SK-N-SH treated with all-trans-retinoic acid at 6 μM for 48 hours (cell line): ENCODE results near the gene RUVBL2.

Experiments used
- ATAC-seq: fragments of 200-7000 bp; cut with Tn5 transposase; 3 replicates; pipeline ENCODE4 v1.9.1; 2020; ENCODE audit warnings: mild to moderate bottlenecking, moderate library complexity
- ARNTL ChIP-seq: fragments of 450-650 bp; formaldehyde crosslinking; IDR thresholded peaks from 2 replicates; pipeline ENCODE4 v1.5.0; 2020; ENCODE audit warnings: low read depth, mild to moderate bottlenecking, moderate library complexity, borderline replicate concordance
- CSDC2 ChIP-seq: fragments of 250-450 bp; sonication (Bioruptor Pico); IDR thresholded peaks from 2 replicates; pipeline ENCODE4 v1.5.0; 2020; ENCODE audit warnings: mild to moderate bottlenecking, moderate library complexity
- GLIS3 ChIP-seq: fragments of 250-450 bp; sonication (Bioruptor Pico); IDR thresholded peaks from 2 replicates; pipeline ENCODE4 v1.5.0; 2020; ENCODE audit warnings: mild to moderate bottlenecking, moderate library complexity
- ISL1 ChIP-seq: fragments of 250-450 bp; sonication (Bioruptor Pico); IDR thresholded peaks from 2 replicates; pipeline ENCODE4 v2.1.2; 2022; ENCODE audit warnings: mild to moderate bottlenecking, moderate library complexity
- OSR1 ChIP-seq: fragments of 250-450 bp; sonication (Bioruptor Pico); IDR thresholded peaks from 2 replicates; pipeline ENCODE4 v1.8.0; 2022; ENCODE audit warnings: moderate library complexity, mild to moderate bottlenecking, inconsistent platforms
- PPARA ChIP-seq: fragments of 250-450 bp; sonication (Bioruptor Pico); IDR thresholded peaks from 2 replicates; pipeline ENCODE4 v1.5.0; 2020; ENCODE audit warnings: mild to moderate bottlenecking, borderline replicate concordance
- RARB ChIP-seq: fragments of 250-450 bp; sonication (Bioruptor Pico); IDR thresholded peaks from 2 replicates; pipeline ENCODE4 v1.8.0; 2021; ENCODE audit warnings: mild to moderate bottlenecking, moderate library complexity
- SNAI2 ChIP-seq: fragments of 250-450 bp; sonication (Bioruptor Pico); IDR thresholded peaks from 2 replicates; pipeline ENCODE4 v1.5.0; 2020; ENCODE audit warnings: mild to moderate bottlenecking, moderate library complexity
- TCF4 ChIP-seq: fragments of 250-450 bp; sonication (Bioruptor Pico); IDR thresholded peaks from 2 replicates; pipeline ENCODE4 v1.8.0; 2021; ENCODE audit warnings: mild to moderate bottlenecking, moderate library complexity, borderline replicate concordance
- TOX ChIP-seq: fragments of 250-450 bp; sonication (Bioruptor Pico); IDR thresholded peaks from 2 replicates; pipeline ENCODE4 v1.8.0; 2021; ENCODE audit warnings: mild to moderate bottlenecking, moderate library complexity, borderline replicate concordance
- ZC3H10 ChIP-seq: fragments of 250-450 bp; sonication (Bioruptor Pico); IDR thresholded peaks from 2 replicates; pipeline ENCODE4 v1.5.1; 2021; ENCODE audit warnings: mild to moderate bottlenecking, moderate library complexity
- ZFP3 ChIP-seq: fragments of 250-450 bp; sonication (Bioruptor Pico); IDR thresholded peaks from 2 replicates; pipeline ENCODE4 v1.5.0; 2020; ENCODE audit warnings: mild to moderate bottlenecking, moderate library complexity
- ZFP30 ChIP-seq: fragments of 450-650 bp; formaldehyde crosslinking; IDR thresholded peaks from 2 replicates; pipeline ENCODE4 v1.5.0; 2022; ENCODE audit warnings: mild to moderate bottlenecking, moderate library complexity
- ZNF565 ChIP-seq: fragments of 450-650 bp; formaldehyde crosslinking; conservative IDR thresholded peaks from 2 replicates; pipeline ENCODE4 v1.5.0; 2020; ENCODE audit warnings: low read depth, mild to moderate bottlenecking, moderate library complexity
- ZNF70 ChIP-seq: fragments of 450-650 bp; formaldehyde crosslinking; IDR thresholded peaks from 2 replicates; pipeline ENCODE4 v1.5.0; 2020; ENCODE audit warnings: mild to moderate bottlenecking, moderate library complexity
- ZNF8 ChIP-seq: fragments of 450-650 bp; formaldehyde crosslinking; IDR thresholded peaks from 2 replicates; pipeline ENCODE4 v1.5.0; 2020; ENCODE audit warnings: mild to moderate bottlenecking, moderate library complexity
- TF ChIP-seq, protein P1 (sequence below): fragments of 250-450 bp; sonication (Bioruptor Pico); IDR thresholded peaks from 2 replicates; pipeline ENCODE4 v1.5.1; 2020; ENCODE audit warnings: low read depth, mild to moderate bottlenecking, moderate library complexity
- TF ChIP-seq, protein P2 (sequence below): fragments of 250-450 bp; sonication (Bioruptor Pico); IDR thresholded peaks from 2 replicates; pipeline ENCODE4 v1.5.0; 2020; ENCODE audit warnings: mild to moderate bottlenecking, moderate library complexity
- TF ChIP-seq, protein P3 (sequence below): fragments of 250-450 bp; sonication (Bioruptor Pico); IDR thresholded peaks from 2 replicates; pipeline ENCODE4 v1.8.0; 2020; ENCODE audit warnings: mild to moderate bottlenecking, moderate library complexity, borderline replicate concordance
- TF ChIP-seq, protein P4 (sequence below): fragments of 250-450 bp; sonication (Bioruptor Pico); IDR thresholded peaks from 2 replicates; pipeline ENCODE4 v1.8.0; 2021; ENCODE audit warnings: low read depth, mild to moderate bottlenecking, moderate library complexity, borderline replicate concordance

Gene RUVBL2

DNA sequence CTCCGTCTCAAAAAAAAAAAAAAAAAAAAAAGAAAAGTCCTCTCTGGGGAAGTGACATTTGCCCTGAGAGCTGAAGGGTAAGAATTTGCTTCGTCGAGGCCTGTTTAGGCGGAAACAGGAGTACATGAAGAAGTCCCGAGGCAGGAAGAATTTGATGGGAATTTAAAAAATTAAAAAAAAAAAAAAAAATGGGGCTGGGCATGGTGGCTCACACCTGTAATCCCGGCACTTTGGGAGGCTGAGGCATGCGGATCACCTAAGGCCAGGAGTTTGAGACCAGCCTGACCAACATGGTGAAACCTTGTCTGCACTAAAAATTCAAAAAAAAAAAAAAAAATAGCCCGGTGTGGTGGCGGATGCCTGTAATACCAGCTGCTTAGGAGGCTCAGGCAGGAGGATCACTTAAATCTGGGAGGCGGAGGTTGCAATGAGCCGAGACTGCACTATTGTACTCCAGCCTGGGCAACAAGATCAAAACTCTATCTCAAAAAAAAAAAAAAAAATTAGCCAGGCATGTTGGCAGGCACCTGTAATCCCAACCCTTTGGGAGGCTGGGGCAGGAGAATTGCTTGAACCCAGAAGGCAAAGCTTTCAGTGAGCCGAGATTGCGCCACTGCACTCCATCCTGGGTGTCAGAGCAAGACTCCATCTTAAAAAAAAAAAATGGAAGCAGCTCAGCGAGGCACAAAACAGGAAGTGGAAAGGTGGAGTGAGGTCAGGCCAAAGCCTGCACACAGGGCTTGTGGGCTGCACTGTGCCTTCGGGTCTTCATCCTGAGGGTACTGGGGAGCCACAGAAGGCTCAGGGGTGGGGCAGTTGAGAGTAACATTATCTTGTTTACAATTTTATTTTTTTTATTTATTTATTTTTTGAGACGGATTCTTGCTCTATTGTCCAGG lies 34.1 kb upstream of the RUVBL2 start:
- ATAC-seq: no peak
- TF ChIP-seq RARB: no peak
- TF ChIP-seq ZFP3 (CRISPR knock-in tag): no peak
- no peak for TF ChIP-seq ARNTL (CRISPR knock-in tag)
- TF ChIP-seq ISL1 (CRISPR knock-in tag): no peak
- TF ChIP-seq TCF4 (CRISPR knock-in tag): no peak
- no peak for TF ChIP-seq ZC3H10 (CRISPR knock-in tag)
- no peak for TF ChIP-seq ZFP30 (CRISPR knock-in tag)
- TF ChIP-seq GLIS3: no peak
- TF ChIP-seq, protein P1, sequence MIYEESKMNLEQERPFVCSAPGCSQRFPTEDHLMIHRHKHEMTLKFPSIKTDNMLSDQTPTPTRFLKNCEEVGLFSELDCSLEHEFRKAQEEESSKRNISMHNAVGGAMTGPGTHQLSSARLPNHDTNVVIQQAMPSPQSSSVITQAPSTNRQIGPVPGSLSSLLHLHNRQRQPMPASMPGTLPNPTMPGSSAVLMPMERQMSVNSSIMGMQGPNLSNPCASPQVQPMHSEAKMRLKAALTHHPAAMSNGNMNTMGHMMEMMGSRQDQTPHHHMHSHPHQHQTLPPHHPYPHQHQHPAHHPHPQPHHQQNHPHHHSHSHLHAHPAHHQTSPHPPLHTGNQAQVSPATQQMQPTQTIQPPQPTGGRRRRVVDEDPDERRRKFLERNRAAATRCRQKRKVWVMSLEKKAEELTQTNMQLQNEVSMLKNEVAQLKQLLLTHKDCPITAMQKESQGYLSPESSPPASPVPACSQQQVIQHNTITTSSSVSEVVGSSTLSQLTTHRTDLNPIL (CRISPR knock-in tag): no peak
- no peak for TF ChIP-seq TOX (CRISPR knock-in tag)
- no peak for TF ChIP-seq PPARA

DNA sequence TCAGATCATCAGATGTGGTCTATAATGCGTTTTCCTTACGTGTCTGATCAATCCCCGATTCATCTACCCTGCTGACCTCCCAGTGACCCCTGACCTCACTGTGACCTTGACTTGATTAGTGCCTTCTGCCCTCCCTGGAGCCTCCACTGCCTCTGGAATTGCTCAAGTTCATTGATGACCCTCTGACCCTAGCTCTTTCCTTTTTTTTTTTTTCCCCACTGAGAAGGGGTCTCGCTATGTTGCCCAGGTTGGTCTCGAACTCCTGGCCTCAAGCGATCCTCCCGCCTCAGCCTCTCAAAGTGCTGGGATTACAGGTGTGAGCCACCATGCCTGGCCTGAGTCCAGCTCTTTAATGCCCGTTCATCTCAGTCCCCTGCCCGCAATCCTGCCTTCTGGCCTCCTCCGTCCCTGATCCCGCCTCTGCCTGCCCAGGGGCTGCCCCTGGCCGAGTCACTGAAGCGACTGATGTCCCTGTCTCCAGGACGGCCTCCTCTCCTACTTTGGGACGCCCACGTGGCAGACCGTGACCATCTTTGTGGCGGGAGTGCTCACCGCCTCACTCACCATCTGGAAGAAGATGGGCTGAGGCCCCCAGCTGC lies 32.5 kb upstream of the RUVBL2 start:
- TF ChIP-seq GLIS3: no peak
- TF ChIP-seq CSDC2 (CRISPR knock-in tag): no peak
- TF ChIP-seq TOX (CRISPR knock-in tag): no peak
- no peak for TF ChIP-seq ARNTL (CRISPR knock-in tag)
- TF ChIP-seq SNAI2: no peak
- TF ChIP-seq, protein P2, sequence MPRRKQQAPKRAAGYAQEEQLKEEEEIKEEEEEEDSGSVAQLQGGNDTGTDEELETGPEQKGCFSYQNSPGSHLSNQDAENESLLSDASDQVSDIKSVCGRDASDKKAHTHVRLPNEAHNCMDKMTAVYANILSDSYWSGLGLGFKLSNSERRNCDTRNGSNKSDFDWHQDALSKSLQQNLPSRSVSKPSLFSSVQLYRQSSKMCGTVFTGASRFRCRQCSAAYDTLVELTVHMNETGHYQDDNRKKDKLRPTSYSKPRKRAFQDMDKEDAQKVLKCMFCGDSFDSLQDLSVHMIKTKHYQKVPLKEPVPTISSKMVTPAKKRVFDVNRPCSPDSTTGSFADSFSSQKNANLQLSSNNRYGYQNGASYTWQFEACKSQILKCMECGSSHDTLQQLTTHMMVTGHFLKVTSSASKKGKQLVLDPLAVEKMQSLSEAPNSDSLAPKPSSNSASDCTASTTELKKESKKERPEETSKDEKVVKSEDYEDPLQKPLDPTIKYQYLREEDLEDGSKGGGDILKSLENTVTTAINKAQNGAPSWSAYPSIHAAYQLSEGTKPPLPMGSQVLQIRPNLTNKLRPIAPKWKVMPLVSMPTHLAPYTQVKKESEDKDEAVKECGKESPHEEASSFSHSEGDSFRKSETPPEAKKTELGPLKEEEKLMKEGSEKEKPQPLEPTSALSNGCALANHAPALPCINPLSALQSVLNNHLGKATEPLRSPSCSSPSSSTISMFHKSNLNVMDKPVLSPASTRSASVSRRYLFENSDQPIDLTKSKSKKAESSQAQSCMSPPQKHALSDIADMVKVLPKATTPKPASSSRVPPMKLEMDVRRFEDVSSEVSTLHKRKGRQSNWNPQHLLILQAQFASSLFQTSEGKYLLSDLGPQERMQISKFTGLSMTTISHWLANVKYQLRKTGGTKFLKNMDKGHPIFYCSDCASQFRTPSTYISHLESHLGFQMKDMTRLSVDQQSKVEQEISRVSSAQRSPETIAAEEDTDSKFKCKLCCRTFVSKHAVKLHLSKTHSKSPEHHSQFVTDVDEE: no peak
- TF ChIP-seq TCF4 (CRISPR knock-in tag): no peak
- TF ChIP-seq ISL1 (CRISPR knock-in tag): no peak
- TF ChIP-seq RARB: no peak
- no peak for ATAC-seq

DNA sequence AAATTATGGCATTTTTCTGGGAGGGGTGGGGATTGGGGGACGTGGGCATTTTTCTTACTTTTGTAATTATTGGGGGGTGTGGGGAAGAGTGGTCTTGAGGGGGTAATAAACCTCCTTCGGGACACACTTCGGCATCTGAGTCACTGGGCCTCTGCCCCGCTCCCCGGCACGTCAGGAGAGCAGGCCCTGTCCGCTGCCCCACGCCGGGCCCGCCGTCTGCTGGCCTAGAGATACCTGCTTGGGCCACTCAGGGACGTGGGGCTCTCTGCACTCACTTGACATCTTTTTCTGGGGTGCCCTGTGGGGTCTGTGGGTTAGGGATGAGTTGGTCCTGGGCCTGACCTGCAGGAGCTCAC lies 32.0 kb upstream of the RUVBL2 start:
- TF ChIP-seq ZNF565 (CRISPR knock-in tag): no peak
- TF ChIP-seq OSR1 (CRISPR knock-in tag): no peak
- TF ChIP-seq TCF4 (CRISPR knock-in tag): no peak
- TF ChIP-seq, protein P2: no peak
- TF ChIP-seq ZNF8: no peak
- TF ChIP-seq, protein P1 (CRISPR knock-in tag): no peak
- no peak for TF ChIP-seq ZC3H10 (CRISPR knock-in tag)
- no peak for TF ChIP-seq SNAI2
- no peak for TF ChIP-seq ARNTL (CRISPR knock-in tag)
- TF ChIP-seq, protein P3, sequence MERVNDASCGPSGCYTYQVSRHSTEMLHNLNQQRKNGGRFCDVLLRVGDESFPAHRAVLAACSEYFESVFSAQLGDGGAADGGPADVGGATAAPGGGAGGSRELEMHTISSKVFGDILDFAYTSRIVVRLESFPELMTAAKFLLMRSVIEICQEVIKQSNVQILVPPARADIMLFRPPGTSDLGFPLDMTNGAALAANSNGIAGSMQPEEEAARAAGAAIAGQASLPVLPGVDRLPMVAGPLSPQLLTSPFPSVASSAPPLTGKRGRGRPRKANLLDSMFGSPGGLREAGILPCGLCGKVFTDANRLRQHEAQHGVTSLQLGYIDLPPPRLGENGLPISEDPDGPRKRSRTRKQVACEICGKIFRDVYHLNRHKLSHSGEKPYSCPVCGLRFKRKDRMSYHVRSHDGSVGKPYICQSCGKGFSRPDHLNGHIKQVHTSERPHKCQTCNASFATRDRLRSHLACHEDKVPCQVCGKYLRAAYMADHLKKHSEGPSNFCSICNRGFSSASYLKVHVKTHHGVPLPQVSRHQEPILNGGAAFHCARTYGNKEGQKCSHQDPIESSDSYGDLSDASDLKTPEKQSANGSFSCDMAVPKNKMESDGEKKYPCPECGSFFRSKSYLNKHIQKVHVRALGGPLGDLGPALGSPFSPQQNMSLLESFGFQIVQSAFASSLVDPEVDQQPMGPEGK (CRISPR knock-in tag): no peak
- no peak for TF ChIP-seq ISL1 (CRISPR knock-in tag)
- no peak for TF ChIP-seq GLIS3
- no peak for TF ChIP-seq ZNF70
- TF ChIP-seq, protein P4, sequence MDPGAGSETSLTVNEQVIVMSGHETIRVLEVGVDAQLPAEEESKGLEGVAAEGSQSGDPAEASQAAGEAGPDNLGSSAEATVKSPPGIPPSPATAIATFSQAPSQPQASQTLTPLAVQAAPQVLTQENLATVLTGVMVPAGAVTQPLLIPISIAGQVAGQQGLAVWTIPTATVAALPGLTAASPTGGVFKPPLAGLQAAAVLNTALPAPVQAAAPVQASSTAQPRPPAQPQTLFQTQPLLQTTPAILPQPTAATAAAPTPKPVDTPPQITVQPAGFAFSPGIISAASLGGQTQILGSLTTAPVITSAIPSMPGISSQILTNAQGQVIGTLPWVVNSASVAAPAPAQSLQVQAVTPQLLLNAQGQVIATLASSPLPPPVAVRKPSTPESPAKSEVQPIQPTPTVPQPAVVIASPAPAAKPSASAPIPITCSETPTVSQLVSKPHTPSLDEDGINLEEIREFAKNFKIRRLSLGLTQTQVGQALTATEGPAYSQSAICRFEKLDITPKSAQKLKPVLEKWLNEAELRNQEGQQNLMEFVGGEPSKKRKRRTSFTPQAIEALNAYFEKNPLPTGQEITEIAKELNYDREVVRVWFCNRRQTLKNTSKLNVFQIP: no peak
- TF ChIP-seq ZFP30 (CRISPR knock-in tag): no peak
- TF ChIP-seq RARB: no peak
- no peak for TF ChIP-seq TOX (CRISPR knock-in tag)
- no peak for ATAC-seq
